H1 (cell line): ENCODE measurements around the gene SAP30L. TPM values are rescaled to one million over a fixed set of nuclear protein-coding genes. Genes with fewer than 3 reads are reported as not detected.

ENCODE experiments used
- CTCF ChIA-PET: fragments of 300-600 bp; sonication (Branson Sonifier 250); formaldehyde crosslinking; loops from one replicate; lab custom pipeline; 2021; ENCODE audit not compliant: partially characterized antibody; lab: Charles Lee
- POLR2A ChIA-PET: fragments of 300-600 bp; sonication (Branson Sonifier 250); formaldehyde crosslinking; loops from one replicate; lab custom pipeline; 2021; ENCODE audit warnings: inconsistent platforms; ENCODE audit not compliant: partially characterized antibody; lab: Charles Lee
- DNase-seq, 2 experiments: peaks; one replicate each; pipeline versions ENCODE4 v3.0.0 to v3.0.0-alpha.2; 2010 to 2022; ENCODE audit warnings: low spot score in 2 of 2, low read depth in 1 of 2, mixed read lengths in 1 of 2
- FAIRE-seq: peaks from 2 replicates; lab custom pipeline; 2011; peaks lifted over from hg19 to GRCh38; lab: Jason Lieb, UNC
- H2AFZ ChIP-seq: 2 replicates; pipeline ENCODE4 v1.8.1; 2012; ENCODE audit warnings: low read length, inconsistent platforms
- H2AK5ac ChIP-seq: 2 replicates; pipeline ENCODE4 v1.6.1; 2013; ENCODE audit warnings: low read depth, low read length
- H2BK120ac ChIP-seq: replicated peaks from 2 replicates; pipeline ENCODE3; 2013; ENCODE audit warnings: low read depth, low read length, inconsistent platforms
- H2BK12ac ChIP-seq: 2 replicates; pipeline ENCODE4 v1.6.1; 2013; ENCODE audit warnings: low read depth, low read length
- H2BK15ac ChIP-seq: 2 replicates; pipeline ENCODE4 v1.6.1; 2013; ENCODE audit warnings: low read length
- H2BK20ac ChIP-seq: 2 replicates; pipeline ENCODE4 v1.6.1; 2013; ENCODE audit warnings: low read length
- H2BK5ac ChIP-seq: 2 replicates; pipeline ENCODE4 v1.6.1; 2013; ENCODE audit warnings: low read depth, low read length
- H3K14ac ChIP-seq: 2 replicates; pipeline ENCODE4 v1.6.1; 2013; ENCODE audit warnings: inconsistent platforms; ENCODE audit not compliant: insufficient read length
- H3K18ac ChIP-seq: 2 replicates; pipeline ENCODE4 v1.6.1; 2013; ENCODE audit warnings: low read length; ENCODE audit errors: extremely low read depth
- H3K23ac ChIP-seq: 2 replicates; pipeline ENCODE4 v1.6.1; 2013; ENCODE audit warnings: inconsistent platforms; ENCODE audit not compliant: insufficient read length
- H3K23me2 ChIP-seq: 2 replicates; pipeline ENCODE4 v1.6.1; 2013; ENCODE audit warnings: low read depth, low read length
- H3K27ac ChIP-seq: 2 replicates; pipeline ENCODE4 v1.6.1; 2011; ENCODE audit warnings: low read depth, low read length, inconsistent platforms
- H3K27me3 ChIP-seq, 4 experiments: replicated peaks in 1 of 4; 1 replicate in 1 of 4; 2 replicates in 3 of 4; pipeline versions ENCODE4 v1.6.1 to v1.8.1; 2011 to 2013; ENCODE audit warnings: low read length in 3 of 4, mild to moderate bottlenecking in 3 of 4, inconsistent platforms in 2 of 4, mixed read lengths in 2 of 4, moderate library complexity in 1 of 4; ENCODE audit not compliant: control insufficient read depth in 3 of 4, insufficient read depth in 3 of 4; ENCODE audit errors: extremely low read depth in 1 of 4
- H3K36me3 ChIP-seq, 4 experiments: 2 replicates each; pipeline versions ENCODE4 v1.6.1 to v1.8.1; 2011 to 2013; ENCODE audit warnings: mild to moderate bottlenecking in 4 of 4, low read length in 3 of 4, moderate library complexity in 2 of 4, control low read depth in 1 of 4, inconsistent platforms in 1 of 4; ENCODE audit not compliant: insufficient read depth in 4 of 4, control insufficient read depth in 2 of 4
- H3K4ac ChIP-seq: replicated peaks from 2 replicates; pipeline ENCODE3; 2013; ENCODE audit warnings: low read length, low read depth, mixed read lengths, inconsistent platforms; ENCODE audit not compliant: insufficient read length
- H3K4me1 ChIP-seq, 4 experiments: replicated peaks in 1 of 4; 1 replicate in 1 of 4; 2 replicates in 3 of 4; pipeline versions ENCODE4 v1.6.1 to v1.8.1; 2011 to 2013; ENCODE audit warnings: low read length in 3 of 4, inconsistent platforms in 2 of 4, mixed read lengths in 1 of 4; ENCODE audit not compliant: insufficient read depth in 4 of 4, control insufficient read depth in 3 of 4
- H3K4me2 ChIP-seq, 2 experiments: 2 replicates each; pipeline versions ENCODE4 v1.6.1 to v1.8.1; 2011 to 2013; ENCODE audit warnings: low read depth in 2 of 2, low read length in 2 of 2, control low read depth in 1 of 2, inconsistent platforms in 1 of 2, mild to moderate bottlenecking in 1 of 2; ENCODE audit not compliant: insufficient read depth in 1 of 2
- H3K4me3 ChIP-seq, 4 experiments: fragments of 200-600, 300-600 bp in 1 of 4; sonication (generic), shearing (Covaris generic), sonication (Bioruptor Twin) in 1 of 4; 2 replicates each; pipeline versions ENCODE4 v1.5.1 to v1.8.1; 2011 to 2016; ENCODE audit warnings: low read length in 4 of 4, low read depth in 3 of 4, control low read depth in 2 of 4, inconsistent platforms in 2 of 4, mild to moderate bottlenecking in 2 of 4, mixed read lengths in 1 of 4, moderate library complexity in 1 of 4; ENCODE audit not compliant: insufficient read depth in 2 of 4; ENCODE audit errors: extremely low read depth in 1 of 4
- H3K56ac ChIP-seq: replicated peaks from 2 replicates; pipeline ENCODE3; 2013; ENCODE audit warnings: low read depth, mild to moderate bottlenecking, mixed read lengths, low read length, inconsistent platforms; ENCODE audit not compliant: insufficient read length
- H3K79me1 ChIP-seq: 2 replicates; pipeline ENCODE4 v1.6.1; 2013; ENCODE audit warnings: low read depth, low read length, control low read depth
- H3K79me2 ChIP-seq, 2 experiments: 2 replicates each; pipeline versions ENCODE4 v1.6.1 to v1.8.1; 2012 to 2013; ENCODE audit warnings: low read length in 2 of 2, mild to moderate bottlenecking in 2 of 2, inconsistent platforms in 1 of 2; ENCODE audit not compliant: insufficient read depth in 2 of 2, control insufficient read depth in 1 of 2
- H3K9ac ChIP-seq, 4 experiments: replicated peaks in 1 of 4; 1 replicate in 1 of 4; 2 replicates in 3 of 4; pipeline versions ENCODE4 v1.6.1 to v1.8.1; 2011 to 2013; ENCODE audit warnings: low read depth in 3 of 4, low read length in 3 of 4, control low read depth in 2 of 4, mild to moderate bottlenecking in 2 of 4, moderate library complexity in 2 of 4, inconsistent platforms in 1 of 4; ENCODE audit errors: extremely low read depth in 1 of 4
- H3K9me3 ChIP-seq, 2 experiments: 2 replicates each; pipeline versions ENCODE4 v1.6.1 to v1.8.1; 2012 to 2013; ENCODE audit warnings: mild to moderate bottlenecking in 2 of 2, moderate library complexity in 2 of 2, control low read depth in 1 of 2, inconsistent platforms in 1 of 2, low read depth in 1 of 2, low read length in 1 of 2, mixed read lengths in 1 of 2; ENCODE audit not compliant: insufficient read depth in 2 of 2
- H4K20me1 ChIP-seq, 2 experiments: replicated peaks in 1 of 2; 2 replicates each; pipeline versions ENCODE3 to v1.8.1; 2011 to 2013; ENCODE audit warnings: inconsistent platforms in 2 of 2, low read length in 2 of 2, mild to moderate bottlenecking in 1 of 2; ENCODE audit not compliant: insufficient read depth in 2 of 2, control insufficient read depth in 1 of 2
- H4K5ac ChIP-seq: 2 replicates; pipeline ENCODE4 v1.6.1; 2013; ENCODE audit warnings: low read length, low read depth, mixed read lengths, inconsistent platforms; ENCODE audit not compliant: insufficient read length
- H4K8ac ChIP-seq: 2 replicates; pipeline ENCODE4 v1.8.0; 2013; ENCODE audit warnings: mild to moderate bottlenecking, moderate library complexity, low read length, inconsistent platforms; ENCODE audit not compliant: insufficient read depth; ENCODE audit errors: extremely low read depth
- H4K91ac ChIP-seq: replicated peaks from 2 replicates; pipeline ENCODE3; 2013; ENCODE audit warnings: low read length, mixed read lengths, inconsistent platforms; ENCODE audit not compliant: insufficient read length
- CBX8 ChIP-seq: fragments of 300-800, 300-1000 bp; sonication (generic); IDR thresholded peaks from 2 replicates; pipeline ENCODE4 v1.7.1; 2016; ENCODE audit warnings: low read depth, low read length, borderline replicate concordance
- EZH2 ChIP-seq: fragments of 200-600 bp; sonication (generic); IDR thresholded peaks from 2 replicates; pipeline ENCODE4 v1.7.1; 2012; ENCODE audit warnings: low read depth, mild to moderate bottlenecking, moderate library complexity, low read length, inconsistent platforms; ENCODE audit not compliant: severe bottlenecking
- RNF2 ChIP-seq: fragments of 200-900, 300-1000 bp; sonication (generic); IDR thresholded peaks from 2 replicates; pipeline ENCODE4 v1.7.1; 2016; ENCODE audit warnings: borderline replicate concordance, low read depth, mild to moderate bottlenecking, antibody characterized with exemption, low read length; ENCODE audit not compliant: poor library complexity, severe bottlenecking; ENCODE audit errors: missing control alignments
- SP2 ChIP-seq: IDR thresholded peaks from 2 replicates; pipeline ENCODE4 v1.6.1; 2012; ENCODE audit warnings: mild to moderate bottlenecking, low read length, inconsistent platforms
- SUZ12 ChIP-seq: fragments of 200-600 bp; sonication (generic); IDR thresholded peaks from 2 replicates; pipeline ENCODE4 v1.6.1; 2012; ENCODE audit warnings: mild to moderate bottlenecking, inconsistent platforms, low read length, moderate library complexity, mixed read lengths
- WGBS, 2 experiments: shearing (Covaris generic) in 1 of 2; methylation state at CpG; one replicate each; pipeline versions ENCODE4 v1.1.6 to v1.1.7; 2013 to 2015; ENCODE audit warnings: low lambda C conversion rate in 2 of 2, mixed read lengths in 2 of 2, inconsistent platforms in 1 of 2, low coverage in 1 of 2, missing lambda C conversion rate in 1 of 2; ENCODE audit not compliant: insufficient replicate concordance in 2 of 2, insufficient coverage in 1 of 2, insufficient read length in 1 of 2; ENCODE audit errors: extremely low coverage in 1 of 2, missing lambda C conversion rate in 1 of 2; 5-methylcytosine and 5-hydroxymethylcytosine counted together
- polyA plus RNA-seq, 7 experiments: library from polyadenylated mRNA; depleted of rRNA in 3 of 7; stranded (reverse) in 5 of 7; unstranded in 2 of 7; fragments of >200 nt in 5 of 7; fragments of 200-250 nt in 2 of 7; gene quantifications; 1 replicate in 5 of 7; 2 replicates in 1 of 7; 4 replicates in 1 of 7; pipeline versions ENCODE4 v1.2.1 to v1.2.3, GENCODE V29; 2011 to 2013; ENCODE audit warnings: missing spikeins in 2 of 7, mixed read lengths in 2 of 7
- total RNA-seq: library from RNA; stranded (reverse); fragmentation: NEBNext Ultra II Directional; extraction: Animal tissue kit (Norgen Biotek cat#: 25700); gene quantifications from 2 replicates; pipeline ENCODE4 v1.2.1, GENCODE V29; 2021

The SAP30L gene
- total and polyA plus RNA-seq, 2 of the 8 experiments (the other 6 are each of a cell fraction or from before 2014, with no cell fraction given), result 12.2 to 31.5 TPM

DNA sequence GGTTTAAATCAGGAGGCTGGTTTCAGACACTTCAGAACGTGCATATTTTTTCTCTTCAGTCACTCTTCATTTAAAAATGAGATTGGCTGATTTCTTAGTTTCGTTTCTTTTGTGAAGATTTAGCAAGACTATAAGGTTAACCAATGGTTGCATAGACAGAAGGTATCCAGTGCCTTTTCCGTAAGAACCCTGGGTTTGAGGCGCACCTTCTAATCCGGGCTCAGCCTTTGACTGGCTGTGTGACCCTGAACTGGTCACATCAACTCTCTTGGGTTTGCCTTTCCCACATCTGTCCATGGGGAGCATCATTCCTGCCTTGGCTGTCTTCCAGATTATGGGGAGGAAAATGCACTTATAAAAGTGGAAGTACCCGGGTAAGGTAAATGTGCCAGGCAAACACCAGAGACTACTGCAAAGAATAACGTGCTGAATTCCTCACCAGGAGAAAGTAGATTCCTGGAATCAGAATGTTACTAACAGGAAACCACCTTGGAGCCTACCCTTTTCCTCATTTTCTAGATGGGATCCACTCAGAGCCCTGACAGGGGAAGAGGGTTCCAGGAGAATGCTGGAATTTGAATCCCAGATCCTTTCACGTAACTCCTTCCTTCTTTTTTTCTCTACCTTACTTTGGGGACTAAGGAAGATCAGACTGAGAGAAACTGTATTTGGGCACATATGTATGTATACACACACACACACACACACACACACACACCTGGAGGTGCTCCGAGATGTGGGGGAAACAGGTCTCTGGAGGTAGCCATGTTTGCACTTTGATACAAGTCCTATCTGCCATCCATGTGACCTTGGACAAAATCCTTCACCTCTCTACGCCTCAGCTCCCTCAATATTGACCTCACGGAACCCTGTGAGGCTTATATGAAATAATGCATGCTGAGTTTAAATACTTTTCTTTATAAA, 25.4 kb downstream of the SAP30L start:
- no peak overlapping the region for H3K9ac ChIP-seq
- CTCF ChIA-PET, result interaction anchor here (0.7 to 16.1 kb wide), 7 partner anchors 10 to 140 kb away, joined by 3 to 273 read pairs (median 5); no protein-coding TSS in a partner anchor
- no peak overlapping the region for H3K27ac ChIP-seq

More for the DNA sequence above, 25.4 kb downstream of the SAP30L start:
- Histone ChIP-seq H3K4ac (no peak overlapping the region), H3K79me1 (no peaks in the 10 kb centered on the region), H2BK15ac (0 out of 2 replicates have a peak overlapping the region, but pooled peaks have one; percentile 1), H2BK20ac (no peak overlapping the region), H3K9me3 (no peaks in the 10 kb centered on the region), H2BK5ac (no peak overlapping the region)
- TF ChIP-seq CBX8 (0 out of 2 replicates have a peak, but pooled peaks have one; percentile 29), EZH2 (peak; percentile 74), SUZ12 (peak; percentile 77; the same call in 1 of the 2 replicates), SP2 (no peak), RNF2 (peak; percentile 69)
- TF ChIP-seq, all 59 proteins: peak for 4
- H4K91ac ChIP-seq, result no peak overlapping the region
- no peak overlapping the region for H3K18ac ChIP-seq
- H3K4me2 ChIP-seq, result no peak overlapping the region
- no peak for FAIRE-seq
- H2AFZ ChIP-seq, result no peak overlapping the region
- no peak overlapping the region for H3K4me3 ChIP-seq
- peaks cover 70 to 91% (median 81%) of the 10 kb centered on the region in 4 experiments for H3K27me3 ChIP-seq
- POLR2A ChIA-PET, result no interaction called here
- H3K36me3 ChIP-seq, result no peaks in the 10 kb centered on the region
- no peaks in the 10 kb centered on the region for H3K79me2 ChIP-seq
- H3K23me2 ChIP-seq, result peaks cover 3% of the 10 kb centered on the region; the same call in 1 of the 2 replicates
- H3K56ac ChIP-seq, result no peak overlapping the region
- H3K4me1 ChIP-seq, result peaks cover 7 to 22% (median 12%) of the 10 kb centered on the region in 4 experiments; a peak in 6 of 7 replicates
- WGBS, 2 experiments, result 26% methylated on average over 11 of the region's 11 CpGs; no CpG with 5 or more reads in 1 of the 2 experiments
- H3K23ac ChIP-seq, result no peak overlapping the region
- no peak overlapping the region for H4K8ac ChIP-seq
- H3K14ac ChIP-seq, result no peak overlapping the region
- peak overlapping the region; percentile 42; the same call in 1 of the 2 replicates for H2AK5ac ChIP-seq
- no peak overlapping the region for H4K5ac ChIP-seq
- H4K20me1 ChIP-seq, result peaks cover 11 to 16% of the 10 kb centered on the region in 2 experiments
- H2BK120ac ChIP-seq, result no peak overlapping the region
- DNase-seq, result no peak
- H2BK12ac ChIP-seq, result peak overlapping the region; percentile 42; the same call in 1 of the 2 replicates
